Astrocyte of the hippocampus (primary cell): ENCODE data around the gene SYCE3.
"Not testable (repeated sequence)": the region's sequence is repeated elsewhere in the genome, so short reads cannot be mapped to it uniquely, and the experiment has no call there.

ENCODE experiments used
- DNase-seq: peaks from one replicate; pipeline ENCODE4 v3.0.0; 2011; ENCODE audit warnings: low read depth, low spot score

The SYCE3 gene

DNA sequence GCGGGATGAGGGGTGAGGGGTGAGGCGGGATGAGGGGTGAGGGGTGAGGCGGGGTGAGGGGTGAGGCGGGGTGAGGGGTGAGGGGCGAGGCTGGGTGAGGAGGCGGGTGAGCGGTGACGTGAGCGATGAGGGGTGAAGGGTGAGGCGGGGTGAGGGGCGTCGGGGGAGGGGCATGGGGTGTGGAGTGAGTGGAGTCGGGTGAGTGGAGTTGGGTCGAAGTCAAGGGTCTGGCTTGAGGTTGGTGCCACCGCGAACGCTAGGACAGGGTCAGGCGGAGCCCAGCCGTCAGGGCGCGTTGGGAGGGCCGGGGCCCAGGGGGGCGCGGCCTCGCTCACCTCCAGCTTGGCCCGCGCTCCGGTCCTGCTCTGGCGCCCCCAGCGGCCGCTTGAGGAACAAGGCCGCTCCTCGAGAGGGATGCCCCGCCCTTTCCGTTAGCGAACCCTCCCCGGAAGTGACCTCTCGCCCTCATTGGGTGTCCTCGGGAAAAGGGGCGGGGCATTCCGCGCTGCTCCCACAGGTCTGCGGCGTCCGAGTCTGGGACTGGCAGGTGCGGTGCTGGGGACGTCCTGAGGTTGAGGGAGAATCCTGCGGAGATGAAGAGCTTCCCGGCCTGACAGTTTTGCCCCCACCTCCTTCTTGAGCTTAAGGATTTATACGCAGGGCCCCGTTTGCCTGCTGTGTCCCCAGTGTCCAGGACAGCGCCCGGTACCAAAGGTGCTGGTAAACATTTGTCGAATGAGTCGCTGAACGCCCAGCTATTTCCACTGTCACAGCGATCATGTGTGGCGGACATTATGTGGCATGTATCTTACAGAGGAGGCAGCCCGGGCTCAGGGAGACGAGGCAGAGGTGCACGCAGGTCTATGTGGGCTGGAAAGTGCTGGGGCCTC lies at the start of gene SYCE3:
TSS of gene SYCE3 (minus strand) at position 397 of the 890 bp plus-strand sequence. CDS start 6,514 bp downstream, outside the sequence.
- DNase-seq: peak; percentile 97

GRCh38 chr22:50612168-50612527 lies 49.4 kb upstream of the SYCE3 start:
- DNase-seq: no peak

- DNase-seq: no peak
Observed at GRCh38 chr22:50611341-50612060, 48.8 kb upstream of the SYCE3 start.

DNA sequence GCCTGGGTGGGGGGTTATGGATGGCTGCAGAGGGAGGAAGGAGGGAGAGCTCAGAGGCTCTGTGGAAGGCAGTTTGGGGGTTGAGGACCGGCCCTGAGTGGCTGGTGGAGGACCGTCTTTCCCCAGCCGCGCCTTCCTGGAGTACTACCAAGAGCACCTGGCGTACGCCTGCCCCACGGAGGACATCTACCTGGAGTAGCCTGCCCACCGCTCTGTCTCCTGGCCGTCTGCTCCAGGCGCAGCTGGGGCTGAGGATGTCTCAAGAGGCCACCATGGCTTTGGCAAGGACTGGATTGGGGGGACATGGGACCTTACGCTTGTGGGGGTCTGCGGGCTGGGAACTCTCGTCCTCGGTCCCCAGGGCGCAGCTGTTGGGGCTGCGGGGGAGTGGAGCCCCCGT lies 47.9 kb upstream of the SYCE3 start:
- DNase-seq: no peak

- DNase-seq: no peak
Observed at GRCh38 chr22:50610041-50610451, 47.3 kb upstream of the SYCE3 start.

- DNase-seq: no peak
Observed at GRCh38 chr22:50609599-50609998, 46.9 kb upstream of the SYCE3 start.

- DNase-seq: no peak
Observed at GRCh38 chr22:50608996-50609395, 46.3 kb upstream of the SYCE3 start.

- DNase-seq: not testable (repeated sequence)
Observed at GRCh38 chr22:50608058-50608840, 45.5 kb upstream of the SYCE3 start.

- DNase-seq: no peak
Observed at GRCh38 chr22:50607659-50608020, 44.9 kb upstream of the SYCE3 start.

GRCh38 chr22:50606946-50607658 lies 44.4 kb upstream of the SYCE3 start:
- no peak for DNase-seq

- no peak for DNase-seq
Observed at GRCh38 chr22:50606165-50606945, 43.6 kb upstream of the SYCE3 start.

- DNase-seq: no peak
Observed at GRCh38 chr22:50605613-50606074, 42.9 kb upstream of the SYCE3 start.

DNA sequence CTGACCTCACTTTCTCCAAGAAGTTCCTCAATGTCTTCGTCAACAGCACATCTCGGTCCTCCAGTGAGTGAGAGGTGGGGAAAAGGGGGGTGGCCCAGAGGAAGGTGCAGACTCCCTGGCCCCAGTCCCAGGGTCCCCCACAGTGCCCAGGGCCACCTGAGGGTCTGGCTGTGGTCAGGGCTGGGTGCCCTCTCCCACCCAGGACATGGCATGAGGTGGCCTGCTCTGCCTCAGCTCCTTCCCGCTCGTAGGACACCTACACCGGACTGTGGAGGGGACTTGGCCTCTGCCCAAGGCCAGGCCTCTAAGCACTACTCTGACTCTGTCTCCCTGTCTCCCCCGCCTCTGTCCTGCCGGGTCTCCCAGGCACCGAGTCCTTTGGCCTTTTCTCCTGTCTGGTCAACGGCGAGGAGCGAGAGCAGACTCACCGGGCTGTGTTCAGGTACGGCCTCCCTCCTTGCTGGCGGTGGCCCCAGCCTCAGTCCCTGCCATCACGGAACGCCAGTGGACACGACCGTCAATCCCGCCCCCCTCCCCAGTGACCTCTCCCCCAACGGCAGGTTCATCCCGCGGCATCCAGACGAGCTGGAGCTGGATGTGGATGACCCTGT lies 42.4 kb upstream of the SYCE3 start:
- DNase-seq: no peak

GRCh38 chr22:50604256-50605001 lies 41.7 kb upstream of the SYCE3 start:
- DNase-seq: no peak

DNA sequence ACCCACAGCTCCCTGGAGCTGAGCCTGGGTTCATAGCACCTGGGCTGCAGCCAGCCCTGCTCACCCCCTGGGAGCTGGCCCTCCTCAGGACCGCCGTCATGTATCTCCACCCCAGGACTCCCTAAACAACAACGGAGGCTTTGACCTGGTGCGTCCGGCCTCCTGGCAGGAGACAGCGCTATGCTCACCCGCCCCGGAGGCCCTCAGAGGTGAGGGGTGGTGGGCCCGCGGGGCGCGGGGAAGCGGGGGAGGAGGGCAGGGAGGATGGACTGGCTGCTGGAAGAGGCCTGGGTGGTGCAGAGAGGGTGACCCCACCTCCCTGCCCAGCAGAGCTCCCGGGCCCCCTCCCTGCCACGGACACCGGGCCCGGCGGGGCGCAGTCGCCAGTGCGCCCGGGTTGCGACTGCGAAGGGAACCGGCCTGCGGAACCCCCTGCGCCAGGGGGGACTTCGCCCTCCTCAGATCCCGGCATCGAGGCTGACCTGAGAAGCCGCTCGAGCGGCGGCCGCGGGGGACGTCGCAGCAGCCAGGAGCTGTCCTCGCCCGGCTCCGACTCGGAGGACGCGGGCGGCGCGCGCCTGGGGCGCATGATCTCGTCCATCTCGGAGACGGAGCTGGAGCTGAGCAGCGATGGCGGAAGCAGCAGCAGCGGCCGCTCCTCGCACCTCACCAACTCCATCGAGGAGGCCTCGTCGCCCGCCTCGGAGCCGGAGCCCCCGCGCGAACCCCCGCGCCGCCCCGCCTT lies 41.0 kb upstream of the SYCE3 start:
- no peak for DNase-seq

- DNase-seq: no peak
Observed at GRCh38 chr22:50602338-50602700, 39.6 kb upstream of the SYCE3 start.

- no peak for DNase-seq
Observed at GRCh38 chr22:50601669-50602337, 39.1 kb upstream of the SYCE3 start.

DNA sequence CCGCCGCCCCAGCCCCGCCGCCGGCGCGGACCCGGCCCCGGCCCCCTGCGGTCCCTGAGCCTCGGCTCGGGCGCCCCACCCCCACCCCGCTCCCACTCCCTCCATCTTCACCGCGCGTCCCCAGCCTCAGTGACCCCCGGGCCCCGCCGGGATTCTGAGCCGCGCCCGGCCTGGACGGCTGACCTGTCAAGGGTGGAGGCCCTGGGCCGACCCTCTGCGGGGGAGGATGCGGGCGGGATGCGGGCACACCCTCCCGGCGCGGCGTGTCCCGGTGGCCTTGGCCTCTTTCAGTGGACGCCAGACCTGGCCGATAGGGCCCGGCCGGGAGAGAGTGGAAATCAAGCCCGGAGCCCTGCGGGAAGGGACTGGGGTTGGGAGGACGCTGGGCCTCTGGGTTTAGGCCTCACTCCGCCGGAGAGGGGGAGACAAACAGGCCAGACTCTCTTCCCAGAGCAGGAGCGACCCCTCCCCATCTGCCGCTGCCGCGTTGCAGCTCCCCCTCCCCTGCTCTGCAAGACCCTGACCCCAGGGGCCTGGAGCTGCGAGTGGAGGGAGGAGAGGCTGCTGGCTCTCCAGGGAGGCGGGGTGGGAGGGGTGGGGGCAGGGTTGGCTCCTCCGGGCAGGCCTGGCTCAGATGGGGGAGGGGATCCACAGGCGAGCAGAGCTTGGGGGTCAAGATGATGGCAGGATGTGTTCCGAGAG lies 38.4 kb upstream of the SYCE3 start:
- no peak for DNase-seq
